Anterior cingulate cortex (tissue), 58 donors: ENCODE data around the gene RPH3AL.

Experiments
- DNase-seq, 58 donors: peaks; one replicate each; lab custom pipeline; 2025; lab: John Stamatoyannopoulos, UW

Gene RPH3AL

GRCh38 chr17:193841-194806 lies 158.5 kb downstream of the RPH3AL start:
- DNase-seq, result peak in 11 of 58 donors; percentile 16 to 54 (median 40)

- no peak for DNase-seq
Measured at GRCh38 chr17:193426-193810, 159.2 kb downstream of the RPH3AL start.

- no peak for DNase-seq
Measured at GRCh38 chr17:192666-193425, 159.8 kb downstream of the RPH3AL start.

GRCh38 chr17:189444-189843 lies 163.2 kb downstream of the RPH3AL start:
- DNase-seq, result no peak

GRCh38 chr17:187130-187529 lies 165.5 kb downstream of the RPH3AL start:
- no peak for DNase-seq

- DNase-seq, result no peak
Measured at GRCh38 chr17:185445-186138, 167.0 kb downstream of the RPH3AL start.

- DNase-seq, result peak in 14 of 58 donors; percentile 9 to 72 (median 30)
Measured at GRCh38 chr17:183021-183420, 169.6 kb downstream of the RPH3AL start.

GRCh38 chr17:182050-182751 lies 170.4 kb downstream of the RPH3AL start:
- peak in 2 of 58 donors; percentile 26 to 35 for DNase-seq

GRCh38 chr17:181245-182049 lies 171.2 kb downstream of the RPH3AL start, which contains the start of gene DOC2B:
DOC2B (minus strand) TSS chr17:181650; CDS start chr17:181479, 171 bp downstream.
- peak in 12 of 58 donors; percentile 11 to 46 (median 21) for DNase-seq

GRCh38 chr17:180381-181244 lies 172.0 kb downstream of the RPH3AL start:
- DNase-seq, result no peak

- no peak for DNase-seq
Measured at GRCh38 chr17:179781-180380, 172.7 kb downstream of the RPH3AL start.

- DNase-seq, result no peak
Measured at GRCh38 chr17:179066-179432, 173.6 kb downstream of the RPH3AL start.

GRCh38 chr17:178292-179065 lies 174.1 kb downstream of the RPH3AL start:
- no peak for DNase-seq

- no peak for DNase-seq
Measured at GRCh38 chr17:177762-178161, 174.8 kb downstream of the RPH3AL start.

GRCh38 chr17:177155-177554 lies 175.5 kb downstream of the RPH3AL start:
- DNase-seq, result no peak

- no peak for DNase-seq
Measured at GRCh38 chr17:173166-173911, 179.3 kb downstream of the RPH3AL start.
